ENCODE data around the gene FGGY. TPM values are rescaled to one million over a fixed set of nuclear protein-coding genes. Genes with fewer than 3 reads are reported as not detected.
"Not testable (repeated sequence)": the region's sequence is repeated elsewhere in the genome, so short reads cannot be mapped to it uniquely, and the experiment has no call there.

Gene FGGY
- total RNA-seq, 2 experiments from 2014 or later: 6.6 to 9.7 TPM

GRCh38 chr1:59455206-59455605 lies 158.3 kb downstream of the FGGY start:
- Mint-ChIP-seq H3K9me3 (peaks cover 5% of the 10 kb centered on the region), H3K27me3 (no peaks in the 10 kb centered on the region), H3K4me1 (no peaks in the 10 kb centered on the region), H3K4me3 (no peak overlapping the region), H3K36me3 (peaks cover 15% of the 10 kb centered on the region), H3K27ac (no peak overlapping the region)
- no peak for DNase-seq

GRCh38 chr1:59457786-59458185 lies 160.9 kb downstream of the FGGY start:
- peaks cover 5% of the 10 kb centered on the region for H3K9me3 Mint-ChIP-seq
- H3K4me3 Mint-ChIP-seq: no peak overlapping the region
- no peaks in the 10 kb centered on the region for H3K4me1 Mint-ChIP-seq
- no peak overlapping the region for H3K27ac Mint-ChIP-seq
- no peak for DNase-seq
- H3K27me3 Mint-ChIP-seq: no peaks in the 10 kb centered on the region
- peaks cover 17% of the 10 kb centered on the region for H3K36me3 Mint-ChIP-seq

GRCh38 chr1:59458884-59459283 lies 162.0 kb downstream of the FGGY start:
- no peak for DNase-seq
- H3K27me3 Mint-ChIP-seq: no peaks in the 10 kb centered on the region
- no peak overlapping the region for H3K4me3 Mint-ChIP-seq
- peaks cover 17% of the 10 kb centered on the region for H3K36me3 Mint-ChIP-seq
- peaks cover 9% of the 10 kb centered on the region for H3K9me3 Mint-ChIP-seq
- H3K27ac Mint-ChIP-seq: no peak overlapping the region
- H3K4me1 Mint-ChIP-seq: no peaks in the 10 kb centered on the region

- peaks cover 12% of the 10 kb centered on the region for H3K9me3 Mint-ChIP-seq
- H3K27ac Mint-ChIP-seq, H3K4me3 Mint-ChIP-seq, H3K4me1 Mint-ChIP-seq, H3K27me3 Mint-ChIP-seq, DNase-seq: not testable (repeated sequence)
- peaks cover 11% of the 10 kb centered on the region for H3K36me3 Mint-ChIP-seq
Observed at GRCh38 chr1:59462942-59463341, 166.0 kb downstream of the FGGY start.

- H3K9me3 Mint-ChIP-seq: peaks cover 11% of the 10 kb centered on the region
- H3K36me3 Mint-ChIP-seq: peaks cover 17% of the 10 kb centered on the region
- not testable (repeated sequence) for DNase-seq, H3K4me3 Mint-ChIP-seq, H3K27ac Mint-ChIP-seq, H3K4me1 Mint-ChIP-seq, H3K27me3 Mint-ChIP-seq
Observed at GRCh38 chr1:59465478-59465877, 168.6 kb downstream of the FGGY start.

- DNase-seq: no peak
- H3K36me3 Mint-ChIP-seq: peaks cover 29% of the 10 kb centered on the region
- peaks cover 7% of the 10 kb centered on the region for H3K4me1 Mint-ChIP-seq
- no peak overlapping the region for H3K4me3 Mint-ChIP-seq
- no peak overlapping the region for H3K27ac Mint-ChIP-seq
- no peaks in the 10 kb centered on the region for H3K27me3 Mint-ChIP-seq
- H3K9me3 Mint-ChIP-seq: peaks cover 8% of the 10 kb centered on the region
Observed at GRCh38 chr1:59468828-59469428, 172.0 kb downstream of the FGGY start.

GRCh38 chr1:59471991-59472570 lies 175.2 kb downstream of the FGGY start:
- DNase-seq, H3K27ac Mint-ChIP-seq, H3K4me3 Mint-ChIP-seq, H3K27me3 Mint-ChIP-seq, H3K9me3 Mint-ChIP-seq: not testable (repeated sequence)
- peaks cover 38% of the 10 kb centered on the region for H3K36me3 Mint-ChIP-seq
- peaks cover 22% of the 10 kb centered on the region for H3K4me1 Mint-ChIP-seq

GRCh38 chr1:59473831-59474230 lies 176.9 kb downstream of the FGGY start:
- Mint-ChIP-seq H3K27me3 (no peaks in the 10 kb centered on the region), H3K27ac (peak overlapping the region; percentile 22), H3K4me3 (no peak overlapping the region), H3K9me3 (peaks cover 5% of the 10 kb centered on the region), H3K4me1 (peaks cover 23% of the 10 kb centered on the region), H3K36me3 (peaks cover 36% of the 10 kb centered on the region)
- peak; percentile 5 for DNase-seq

GRCh38 chr1:59474496-59474895 lies 177.6 kb downstream of the FGGY start:
- H3K4me1 Mint-ChIP-seq: peaks cover 23% of the 10 kb centered on the region
- H3K4me3 Mint-ChIP-seq: no peak overlapping the region
- DNase-seq: no peak
- peaks cover 32% of the 10 kb centered on the region for H3K36me3 Mint-ChIP-seq
- peaks cover 3% of the 10 kb centered on the region for H3K9me3 Mint-ChIP-seq
- no peaks in the 10 kb centered on the region for H3K27me3 Mint-ChIP-seq
- peak overlapping the region; percentile 25 for H3K27ac Mint-ChIP-seq

GRCh38 chr1:59475737-59476136 lies 178.8 kb downstream of the FGGY start:
- Mint-ChIP-seq H3K27me3 (no peaks in the 10 kb centered on the region), H3K4me1 (peaks cover 23% of the 10 kb centered on the region), H3K4me3 (no peak overlapping the region), H3K27ac (peak overlapping the region; percentile 26), H3K9me3 (no peaks in the 10 kb centered on the region), H3K36me3 (peaks cover 23% of the 10 kb centered on the region)
- no peak for DNase-seq

GRCh38 chr1:59477286-59477685 lies 180.4 kb downstream of the FGGY start:
- DNase-seq: peak; percentile 80
- no peak overlapping the region for H3K4me3 Mint-ChIP-seq
- H3K27me3 Mint-ChIP-seq: no peaks in the 10 kb centered on the region
- H3K36me3 Mint-ChIP-seq: peaks cover 19% of the 10 kb centered on the region
- H3K27ac Mint-ChIP-seq: peak overlapping the region; percentile 84
- no peaks in the 10 kb centered on the region for H3K9me3 Mint-ChIP-seq
- H3K4me1 Mint-ChIP-seq: peaks cover 23% of the 10 kb centered on the region

- Mint-ChIP-seq H3K27me3 (no peaks in the 10 kb centered on the region), H3K36me3 (peaks cover 15% of the 10 kb centered on the region), H3K9me3 (no peaks in the 10 kb centered on the region), H3K27ac (peak overlapping the region; percentile 73), H3K4me3 (no peak overlapping the region), H3K4me1 (peaks cover 23% of the 10 kb centered on the region)
- DNase-seq: no peak
Observed at GRCh38 chr1:59477867-59478266, 181.0 kb downstream of the FGGY start.

- peaks cover 9% of the 10 kb centered on the region for H3K36me3 Mint-ChIP-seq
- DNase-seq: no peak
- peaks cover 17% of the 10 kb centered on the region for H3K4me1 Mint-ChIP-seq
- H3K27me3 Mint-ChIP-seq: no peaks in the 10 kb centered on the region
- H3K4me3 Mint-ChIP-seq: no peak overlapping the region
- H3K9me3 Mint-ChIP-seq: no peaks in the 10 kb centered on the region
- no peak overlapping the region for H3K27ac Mint-ChIP-seq
Observed at GRCh38 chr1:59478822-59479221, 181.9 kb downstream of the FGGY start.

- no peak overlapping the region for H3K27ac Mint-ChIP-seq
- no peak for DNase-seq
- H3K9me3 Mint-ChIP-seq: no peaks in the 10 kb centered on the region
- no peak overlapping the region for H3K4me3 Mint-ChIP-seq
- H3K36me3 Mint-ChIP-seq: peaks cover 9% of the 10 kb centered on the region
- H3K27me3 Mint-ChIP-seq: no peaks in the 10 kb centered on the region
- peaks cover 11% of the 10 kb centered on the region for H3K4me1 Mint-ChIP-seq
Observed at GRCh38 chr1:59480188-59480888, 183.4 kb downstream of the FGGY start.

GRCh38 chr1:59481881-59482505 lies 185.1 kb downstream of the FGGY start:
- no peaks in the 10 kb centered on the region for H3K27me3 Mint-ChIP-seq
- peaks cover under 1% of the 10 kb centered on the region for H3K36me3 Mint-ChIP-seq
- peaks cover 2% of the 10 kb centered on the region for H3K4me1 Mint-ChIP-seq
- H3K9me3 Mint-ChIP-seq: no peaks in the 10 kb centered on the region
- no peak overlapping the region for H3K4me3 Mint-ChIP-seq
- DNase-seq: no peak
- no peak overlapping the region for H3K27ac Mint-ChIP-seq
